GM19467 (cell line): Measurements from ENCODE around the gene XRCC6.
"Not testable (repeated sequence)": the region's sequence is repeated elsewhere in the genome, so short reads cannot be mapped to it uniquely, and the experiment has no call there.

Experiments used
- ATAC-seq: cut with Tn5 transposase; IDR thresholded peaks from one replicate; pipeline ENCODE4 v1.9.1; 2021; ENCODE audit warnings: mild to moderate bottlenecking, moderate library complexity; ENCODE audit not compliant: unreplicated experiment

XRCC6 gene

DNA sequence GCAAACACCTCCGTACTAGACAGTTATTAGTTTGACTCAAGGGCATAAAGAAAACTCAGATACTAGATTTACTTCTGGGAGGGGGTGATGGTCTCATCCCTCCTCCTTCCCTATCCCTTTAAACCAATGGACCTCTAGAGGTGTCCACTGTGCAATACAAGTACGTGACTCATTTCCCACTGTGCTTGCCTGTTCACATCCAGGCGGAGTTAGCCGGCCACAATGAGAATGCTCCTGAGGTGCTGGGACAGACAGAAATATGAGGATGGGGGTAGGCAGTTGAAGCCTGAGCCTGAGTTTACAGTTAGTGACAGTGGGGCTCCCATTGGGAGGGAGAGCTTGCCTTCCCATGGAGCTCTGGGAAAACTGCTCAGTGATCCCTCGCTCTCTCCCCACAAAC, 23.0 kb upstream of the XRCC6 start:
- no peak for ATAC-seq

DNA sequence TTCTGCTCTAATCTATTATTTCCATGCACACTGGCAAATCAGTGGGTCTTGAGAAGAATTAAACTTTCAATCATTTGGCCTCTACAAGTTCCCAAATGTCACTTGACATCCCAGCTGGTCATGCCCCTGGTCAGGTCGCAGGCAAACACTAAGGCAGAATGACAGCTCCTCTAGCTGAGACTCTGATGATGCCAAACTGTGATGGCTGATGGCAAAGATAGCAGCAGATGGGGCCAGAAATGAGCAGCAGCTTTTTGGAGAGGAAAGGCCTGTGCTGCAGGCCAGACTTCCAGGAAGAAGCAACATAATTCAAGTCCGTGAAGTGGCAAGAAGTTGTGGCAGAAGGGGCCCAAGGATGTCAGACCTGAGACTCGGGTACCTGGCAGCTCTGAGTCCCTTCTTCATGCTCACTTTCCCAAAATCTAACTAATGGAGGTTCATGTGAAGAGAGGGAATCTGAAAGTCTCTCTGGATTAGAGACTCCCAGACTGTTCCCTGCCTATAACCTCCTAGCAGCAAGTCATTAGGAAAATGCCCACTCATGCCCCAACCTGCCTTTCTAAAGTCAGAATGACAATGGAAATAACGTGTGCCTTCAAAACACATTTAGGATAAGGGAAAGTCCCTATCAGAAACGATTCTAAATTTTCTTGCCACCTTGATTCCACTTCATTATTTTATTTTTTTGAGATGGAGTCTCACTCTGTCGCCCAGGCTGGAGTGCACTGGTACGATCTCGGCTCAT, 22.0 kb upstream of the XRCC6 start:
- no peak for ATAC-seq

DNA sequence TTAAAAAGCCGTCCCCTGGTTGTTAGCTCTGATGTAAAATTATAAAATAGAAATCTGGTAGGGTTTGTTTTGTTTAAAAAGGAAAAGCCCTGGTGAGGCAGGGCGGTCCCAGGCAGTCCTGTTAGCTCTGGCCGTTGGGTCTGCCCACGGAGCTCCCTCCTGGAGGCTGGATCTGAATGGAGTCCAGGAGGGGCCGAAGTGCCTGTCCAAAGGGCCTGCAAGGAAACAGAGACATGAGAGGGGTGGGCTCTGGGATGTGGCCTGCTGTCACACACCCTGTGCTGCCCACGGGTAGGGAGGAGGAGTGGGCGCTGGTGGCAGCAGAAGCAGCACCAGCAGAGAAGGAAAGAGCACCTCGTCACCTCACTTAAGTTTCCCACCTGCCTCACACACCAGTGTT, 20.1 kb upstream of the XRCC6 start:
- ATAC-seq: no peak

DNA sequence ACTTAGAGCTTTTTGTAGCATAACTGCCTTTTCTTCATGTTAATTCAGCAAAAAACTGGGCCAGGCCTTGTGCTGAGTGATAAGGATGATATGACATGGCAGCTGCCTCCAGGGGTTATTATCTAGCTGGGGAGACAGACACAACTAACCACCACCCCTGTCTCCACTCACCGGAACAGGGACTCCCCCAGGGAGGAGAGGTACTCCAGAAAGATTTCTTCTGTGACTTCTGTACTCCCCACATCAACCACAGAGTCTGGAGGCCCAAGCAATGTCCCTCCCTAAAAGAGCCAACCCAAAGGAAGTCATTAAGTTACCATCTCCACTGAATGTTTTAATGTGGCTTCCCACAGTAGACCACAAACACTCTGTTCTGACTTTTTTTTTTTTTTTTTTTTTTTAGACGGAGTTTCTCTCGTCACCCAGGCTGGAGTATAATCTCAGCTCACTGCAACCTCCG, 17.2 kb upstream of the XRCC6 start:
- ATAC-seq: no peak

DNA sequence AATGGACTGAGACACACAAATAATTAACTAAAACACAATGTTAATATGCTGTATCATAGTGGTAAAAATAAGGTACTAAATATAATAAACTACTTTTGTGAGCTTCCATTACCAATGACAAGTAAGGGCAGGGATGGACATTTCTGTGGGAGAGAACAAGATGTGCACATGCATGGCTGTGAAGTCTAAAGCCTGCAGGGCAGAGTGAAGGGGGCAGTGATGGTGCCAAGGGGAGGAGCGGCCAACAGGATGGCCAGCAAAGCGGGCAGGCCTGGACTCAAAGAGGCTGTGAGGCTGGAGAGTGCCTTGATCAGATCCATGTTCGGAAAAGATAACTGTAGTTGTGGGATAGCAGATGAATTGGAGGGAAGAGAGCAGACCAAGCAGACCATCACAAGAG, 12.7 kb upstream of the XRCC6 start:
- ATAC-seq: no peak

DNA sequence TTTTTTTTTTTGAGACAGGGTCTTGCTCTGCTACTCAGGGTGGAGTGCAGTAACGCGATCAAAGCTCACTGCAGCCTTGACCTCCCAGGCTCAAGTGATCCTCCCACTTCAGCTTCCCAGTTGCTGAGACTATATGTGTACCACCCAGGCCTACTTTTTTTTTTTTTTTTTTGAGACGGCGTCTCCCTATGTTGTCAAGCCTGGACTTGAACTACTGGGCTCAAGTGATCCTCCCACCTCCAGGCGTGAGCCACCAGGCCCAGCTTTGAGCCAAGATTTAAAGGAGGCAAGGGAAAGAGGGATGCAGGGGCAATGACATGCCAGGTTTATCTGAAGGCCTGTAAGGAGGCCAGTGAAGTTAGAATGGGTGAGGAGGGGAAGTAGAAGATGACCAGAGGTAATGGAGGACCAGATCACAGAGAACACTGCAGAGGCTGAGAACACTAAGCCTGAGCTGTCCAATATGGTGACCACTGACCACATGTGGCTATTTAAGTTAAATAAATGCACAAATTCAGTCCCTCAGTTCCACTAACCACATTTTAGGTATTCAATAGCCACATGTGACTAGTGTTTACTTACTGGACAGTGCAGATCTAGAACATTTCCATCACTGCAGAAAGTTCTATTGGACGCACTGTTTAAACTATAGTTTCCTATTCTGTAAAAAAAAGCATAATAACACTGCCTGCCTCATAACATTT, 8.3 kb upstream of the XRCC6 start:
- ATAC-seq: no peak

DNA sequence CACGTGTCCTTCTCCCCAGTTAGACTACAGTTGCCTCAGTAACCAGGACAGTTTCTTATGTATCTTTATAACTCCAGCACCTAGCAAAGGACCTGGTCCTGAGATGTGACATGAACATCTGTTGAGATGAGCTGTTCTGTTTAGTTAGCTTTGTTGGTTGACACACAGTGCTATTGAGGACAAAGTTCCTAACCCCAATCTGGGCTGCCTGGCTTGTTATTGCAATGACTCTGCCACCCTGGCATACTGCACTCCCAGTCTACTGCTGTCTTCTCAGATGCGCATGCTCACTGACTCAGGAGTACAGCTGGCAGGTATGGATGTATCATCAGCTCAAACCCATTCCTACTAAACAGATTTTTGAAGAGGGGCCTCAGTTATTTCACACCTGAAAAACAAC, 7.6 kb upstream of the XRCC6 start:
- ATAC-seq: no peak

DNA sequence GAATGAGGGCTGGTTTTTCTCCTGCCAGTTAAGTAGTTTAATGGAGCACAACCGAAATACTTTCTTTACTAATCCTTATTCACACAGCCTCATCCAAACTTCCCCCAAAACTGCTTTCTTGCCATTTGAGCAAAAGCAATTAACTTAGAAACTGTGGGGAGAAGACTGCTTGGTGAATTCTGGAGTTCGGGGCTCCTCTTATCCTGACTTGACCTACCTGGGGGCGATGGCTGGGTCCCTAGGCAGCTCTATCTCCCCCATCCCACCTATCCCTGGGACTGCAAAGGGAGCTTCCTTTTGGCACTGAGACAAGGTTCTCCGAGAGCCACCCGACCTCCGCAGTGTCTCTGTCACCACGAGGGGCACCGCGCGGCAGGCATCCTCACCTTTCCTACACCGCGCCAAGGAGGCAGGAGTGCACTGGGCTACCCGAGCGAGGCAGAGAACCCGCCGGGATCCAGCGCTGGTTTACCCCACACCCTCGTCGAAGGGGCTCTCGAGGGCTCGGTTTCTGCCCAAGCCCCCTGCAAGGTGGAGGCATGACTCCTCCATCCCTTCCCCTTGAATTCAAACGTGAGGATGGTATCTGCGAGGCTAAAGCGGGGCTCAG, 1.0 kb upstream of the XRCC6 start:
- no peak for ATAC-seq

DNA sequence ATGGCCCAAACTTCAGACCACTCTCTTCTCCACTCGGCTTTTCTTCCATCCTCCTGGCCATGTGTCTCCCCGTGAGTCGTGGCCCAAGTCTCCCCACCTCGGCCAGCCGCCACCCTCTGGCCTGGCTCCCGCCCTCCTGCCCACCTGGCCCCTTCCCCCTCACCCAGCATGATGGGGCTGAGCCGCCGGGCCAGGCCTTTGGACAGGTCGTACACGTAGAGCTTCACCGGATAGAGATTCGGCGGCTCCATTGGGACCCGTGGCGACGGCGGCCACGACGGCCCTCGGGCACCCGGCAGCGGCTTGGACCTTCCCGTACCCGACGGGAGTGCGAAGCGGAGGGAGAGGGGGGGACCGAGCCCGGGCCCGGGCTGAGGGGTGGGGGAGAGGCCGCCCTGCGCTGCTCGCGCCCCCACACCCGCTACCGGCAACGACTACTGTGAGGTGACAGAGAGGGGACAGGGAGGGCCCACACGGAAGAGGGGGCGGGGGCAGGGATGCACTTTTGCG, 451 bp upstream of the XRCC6 start, which contains the start of gene DESI1:
Gene DESI1, minus strand, starts transcription at position 455 of the 510 bp plus-strand sequence. Its CDS starts 204 bp downstream, at position 251.
- ATAC-seq: no peak

DNA sequence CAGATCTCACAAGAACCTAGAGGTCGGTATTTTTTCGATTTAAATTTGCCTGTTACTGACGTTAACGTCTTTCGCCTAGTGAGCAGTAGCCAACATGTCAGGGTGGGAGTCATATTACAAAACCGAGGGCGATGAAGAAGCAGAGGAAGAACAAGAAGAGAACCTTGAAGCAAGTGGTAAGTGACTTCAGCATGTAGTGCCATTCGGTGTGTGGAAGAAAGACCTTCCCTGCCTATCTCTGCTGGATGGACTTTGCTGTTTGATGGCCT, 750 bp downstream of the XRCC6 start:
- ATAC-seq: no peak

DNA sequence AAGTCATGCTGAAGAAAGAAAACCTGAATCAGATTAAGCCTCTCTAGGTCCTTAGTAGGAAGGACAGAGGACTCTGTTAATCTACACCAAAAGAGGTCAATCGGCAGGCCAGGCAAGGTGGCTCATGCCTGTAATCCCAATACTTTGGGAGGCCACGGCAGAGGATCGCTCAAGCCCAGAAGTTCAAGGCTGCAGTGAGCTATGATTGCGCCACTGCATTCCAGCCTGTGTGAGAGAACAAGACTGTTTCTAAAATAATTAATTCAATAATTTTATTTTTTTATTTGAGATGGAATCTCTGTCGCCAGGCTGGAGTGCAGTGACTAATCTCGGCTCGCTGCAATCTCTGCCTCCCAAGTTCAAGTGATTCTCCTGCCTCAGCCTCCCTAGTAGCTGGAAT, 4.5 kb downstream of the XRCC6 start:
- no peak for ATAC-seq

DNA sequence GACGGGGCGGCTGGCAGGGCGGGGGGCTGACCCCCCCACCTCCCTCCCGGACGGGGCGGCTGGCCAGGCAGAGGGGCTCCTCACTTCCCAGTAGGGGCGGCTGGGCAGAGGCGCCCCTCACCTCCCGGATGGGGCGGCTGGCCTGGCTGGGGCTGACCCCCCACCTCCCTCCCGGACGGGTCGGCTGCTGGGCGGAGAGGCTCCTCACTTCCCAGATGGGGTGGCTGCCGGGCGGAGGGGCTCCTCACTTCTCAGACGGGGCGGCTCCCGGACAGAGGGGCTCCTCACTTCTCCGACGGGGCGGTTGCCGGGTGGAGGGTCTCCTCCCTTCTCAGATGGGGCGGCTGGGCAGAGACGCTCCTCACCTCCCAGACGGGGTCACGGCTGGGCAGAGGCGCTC, 10.0 kb downstream of the XRCC6 start:
- ATAC-seq: not testable (repeated sequence)

DNA sequence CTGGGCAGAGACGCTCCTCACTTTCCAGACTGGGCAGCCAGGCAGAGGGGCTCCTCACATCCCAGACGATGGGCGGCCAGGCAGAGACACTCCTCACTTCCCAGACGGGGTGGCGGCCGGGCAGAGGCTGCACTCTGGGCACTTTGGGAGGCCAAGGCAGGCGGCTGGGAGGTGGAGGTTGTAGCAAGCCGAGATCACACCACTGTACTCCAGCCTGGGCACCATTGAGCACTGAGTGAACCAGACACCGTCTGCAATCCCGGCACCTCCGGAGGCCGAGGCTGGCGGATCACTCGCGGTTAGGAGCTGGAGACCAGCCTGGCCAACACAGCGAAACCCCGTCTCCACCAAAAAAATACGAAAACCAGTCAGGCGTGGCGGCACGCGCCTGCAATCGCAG, 10.5 kb downstream of the XRCC6 start:
- ATAC-seq: not testable (repeated sequence)

DNA sequence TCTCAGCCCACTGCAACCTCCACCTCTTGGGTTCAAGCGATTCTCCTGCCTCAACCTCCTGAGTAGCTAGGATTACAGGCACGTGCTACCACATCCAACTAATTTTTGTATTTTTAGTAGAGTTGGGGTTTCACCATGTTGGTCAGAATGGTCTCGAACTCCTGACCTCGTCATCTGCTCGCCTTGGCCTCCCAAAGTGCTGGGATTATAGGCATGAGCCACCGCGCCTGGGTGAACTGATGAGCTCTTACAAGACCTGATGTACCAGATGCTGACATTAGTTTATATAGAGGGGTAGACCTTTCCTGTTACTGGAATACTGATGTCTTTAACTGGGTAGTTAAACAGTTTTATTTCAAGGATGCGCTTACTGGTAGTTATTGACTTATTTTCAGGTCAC, 13.5 kb downstream of the XRCC6 start:
- ATAC-seq: not testable (repeated sequence)

DNA sequence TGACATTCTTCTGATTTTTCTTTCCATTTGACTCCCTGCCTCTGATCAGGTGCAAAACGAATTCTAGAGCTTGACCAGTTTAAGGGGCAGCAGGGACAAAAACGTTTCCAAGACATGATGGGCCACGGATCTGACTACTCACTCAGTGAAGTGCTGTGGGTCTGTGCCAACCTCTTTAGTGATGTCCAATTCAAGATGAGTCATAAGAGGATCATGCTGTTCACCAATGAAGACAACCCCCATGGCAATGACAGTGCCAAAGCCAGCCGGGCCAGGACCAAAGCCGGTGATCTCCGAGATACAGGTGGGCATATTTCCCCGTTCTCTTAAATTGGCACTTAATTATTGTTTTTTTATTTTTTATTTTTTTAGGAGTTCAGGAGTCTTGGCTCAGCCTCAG, 15.4 kb downstream of the XRCC6 start:
- ATAC-seq: no peak

DNA sequence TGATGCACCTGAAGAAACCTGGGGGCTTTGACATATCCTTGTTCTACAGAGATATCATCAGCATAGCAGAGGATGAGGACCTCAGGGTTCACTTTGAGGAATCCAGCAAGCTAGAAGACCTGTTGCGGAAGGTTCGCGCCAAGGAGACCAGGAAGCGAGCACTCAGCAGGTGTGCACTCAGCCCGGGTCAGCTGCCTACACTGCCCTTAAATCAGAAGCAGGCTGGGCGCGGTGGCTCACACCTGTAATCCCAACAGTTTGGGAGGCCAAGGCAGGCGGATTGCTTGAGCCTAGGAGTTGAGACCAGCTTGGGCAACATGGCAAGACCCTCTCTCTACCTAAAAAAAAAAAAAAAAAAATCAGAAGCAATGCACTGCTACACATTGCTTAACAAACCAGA, 16.5 kb downstream of the XRCC6 start:
- not testable (repeated sequence) for ATAC-seq

DNA sequence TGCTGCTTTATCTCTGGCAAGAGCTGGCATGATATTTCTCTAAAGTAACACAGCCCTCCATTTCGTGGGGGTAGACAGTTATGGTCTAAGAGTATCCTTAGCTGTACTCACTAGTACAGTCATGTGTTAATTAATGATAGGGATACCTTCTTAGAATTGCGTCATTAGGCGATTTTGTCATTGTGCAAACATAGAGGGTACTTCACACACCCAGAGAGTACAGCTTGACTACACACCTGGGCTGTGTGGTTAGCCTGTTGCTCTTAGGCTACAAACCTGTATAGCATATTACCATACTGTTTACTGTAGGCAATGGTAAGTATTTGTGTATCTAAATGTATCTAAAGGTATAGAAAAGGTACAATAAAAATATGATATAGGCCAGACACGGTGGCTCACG, 17.0 kb downstream of the XRCC6 start:
- ATAC-seq: no peak

DNA sequence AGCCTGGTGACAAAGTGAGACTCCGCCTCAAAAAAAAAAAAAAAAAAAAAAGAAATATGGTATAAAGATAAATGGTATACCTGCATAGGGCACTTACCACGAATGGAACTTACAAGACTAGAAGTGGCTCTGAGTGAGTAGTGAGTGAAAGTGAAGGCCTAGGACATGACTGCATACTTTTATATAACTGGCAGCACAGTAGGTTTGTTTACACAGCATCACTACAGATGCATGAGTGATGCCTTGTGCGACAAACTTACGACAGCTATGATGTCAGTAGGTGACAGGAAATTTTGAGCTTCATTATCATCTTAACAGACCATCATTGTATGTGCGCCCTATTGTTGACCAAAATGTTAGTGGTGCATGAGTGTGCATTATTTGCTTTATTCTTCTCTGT, 17.7 kb downstream of the XRCC6 start:
- ATAC-seq: no peak

DNA sequence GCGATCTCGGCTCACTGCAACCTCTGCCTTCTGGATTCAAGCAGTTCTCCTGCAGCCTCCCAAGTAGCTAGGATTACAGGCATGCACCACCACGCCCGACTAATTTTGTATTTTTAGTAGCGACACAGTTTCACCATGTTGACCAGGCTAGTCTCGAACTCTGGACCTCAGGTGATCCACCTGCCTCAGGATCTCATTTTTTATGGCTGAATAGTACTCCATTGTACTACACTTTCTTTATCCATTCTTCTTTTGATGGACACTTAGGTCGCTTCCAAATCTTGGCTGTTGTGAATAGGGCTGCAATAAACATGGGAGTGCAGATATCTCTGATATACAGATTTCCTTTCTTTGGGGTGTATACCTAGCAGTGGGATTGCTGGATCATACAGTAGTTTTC, 20.8 kb downstream of the XRCC6 start:
- no peak for ATAC-seq

DNA sequence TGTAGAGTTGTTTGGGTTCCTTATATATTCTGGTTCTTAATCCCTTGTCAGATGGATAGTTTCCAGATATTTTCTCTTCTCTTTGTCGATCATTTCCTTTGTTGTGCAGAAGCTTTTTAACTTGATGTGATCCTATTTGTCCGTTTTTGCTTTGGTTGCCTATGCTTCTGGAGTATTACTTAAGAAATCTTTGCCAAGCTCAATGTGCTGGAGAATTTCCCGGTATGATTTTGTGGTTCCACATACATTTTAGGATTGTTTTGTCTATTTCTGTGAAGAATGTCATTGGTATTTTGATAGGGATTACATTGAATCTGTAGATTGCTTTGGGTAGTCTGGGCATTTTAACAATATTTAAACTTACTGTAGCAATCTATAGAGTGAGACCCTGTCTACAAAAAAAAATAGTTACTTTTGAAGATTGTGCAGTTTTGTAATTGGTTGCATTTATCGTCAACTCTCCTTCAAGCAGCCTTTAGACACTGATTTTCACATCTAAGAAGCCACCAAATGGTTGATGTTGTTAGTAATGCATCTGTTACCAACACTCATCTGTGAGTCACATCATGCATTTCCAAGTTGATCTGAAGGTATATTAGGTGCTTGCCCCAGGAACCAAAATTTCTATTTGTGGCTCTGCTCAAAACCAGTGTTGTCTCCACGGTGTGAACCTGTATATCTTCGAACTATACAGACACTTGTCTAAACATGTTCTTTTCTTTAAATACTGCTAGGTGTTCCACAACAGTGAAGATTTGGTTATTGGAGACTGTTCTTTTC, 21.4 kb downstream of the XRCC6 start:
- no peak for ATAC-seq

DNA sequence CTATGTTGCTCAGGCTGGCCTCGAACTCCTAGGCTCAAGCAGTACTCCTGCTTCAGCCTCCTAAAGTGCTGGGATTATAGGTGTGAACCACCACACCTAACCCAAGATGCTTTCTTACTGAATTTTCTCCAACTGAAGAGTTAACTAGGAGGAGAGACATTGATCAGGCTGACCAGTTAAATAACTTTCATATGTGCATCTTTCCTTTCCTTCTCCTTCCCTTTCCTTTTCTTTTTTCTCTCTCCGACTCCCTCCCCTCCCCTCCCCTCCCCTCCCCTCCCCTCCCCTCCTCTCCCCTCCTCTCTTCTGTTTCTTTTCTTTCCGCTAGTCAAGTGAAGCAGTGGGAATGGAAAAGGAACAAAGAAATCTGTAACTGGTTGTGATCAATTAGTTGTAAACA, 26.7 kb downstream of the XRCC6 start:
- ATAC-seq: no peak
